ENCODE data around the gene C11orf16.
A peak's percentile ranks its signal among the peaks of the same experiment; 100 is the strongest.
"Not testable (repeated sequence)": the region's sequence is repeated elsewhere in the genome, so short reads cannot be mapped to it uniquely, and the experiment has no call there.

Gene C11orf16

GRCh38 chr11:8937159-8937558 is 4.4 kb upstream of the C11orf16 start:
- DNase-seq (ENCODE audit: low spot score) = no peak

GRCh38 chr11:8935789-8936188 is 3.0 kb upstream of the C11orf16 start:
- not testable (repeated sequence) for DNase-seq (ENCODE audit: low spot score)

- DNase-seq (ENCODE audit: low spot score) = peak; percentile 55
Measured at GRCh38 chr11:8934742-8935488, 2.2 kb upstream of the C11orf16 start.

- no peak for DNase-seq (ENCODE audit: low spot score)
Measured at GRCh38 chr11:8933931-8934330, 1.2 kb upstream of the C11orf16 start.

- DNase-seq (ENCODE audit: low spot score) = no peak
Measured at GRCh38 chr11:8930456-8931175, 2.1 kb downstream of the C11orf16 start.

GRCh38 chr11:8928981-8929615 is 3.6 kb downstream of the C11orf16 start:
- no peak for DNase-seq (ENCODE audit: low spot score)

- no peak for DNase-seq (ENCODE audit: low spot score)
Measured at GRCh38 chr11:8928205-8928604, 4.5 kb downstream of the C11orf16 start.

- DNase-seq (ENCODE audit: low spot score) = no peak
Measured at GRCh38 chr11:8927233-8927632, 5.5 kb downstream of the C11orf16 start.

GRCh38 chr11:8926236-8926635 is 6.5 kb downstream of the C11orf16 start:
- no peak for DNase-seq (ENCODE audit: low spot score)

GRCh38 chr11:8925711-8926110 is 7.0 kb downstream of the C11orf16 start:
- no peak for DNase-seq (ENCODE audit: low spot score)

- DNase-seq (ENCODE audit: low spot score) = no peak
Measured at GRCh38 chr11:8922691-8923090, 10.1 kb downstream of the C11orf16 start.

- peak; percentile 87 for DNase-seq (ENCODE audit: low spot score)
Measured at GRCh38 chr11:8917157-8917825, 15.5 kb downstream of the C11orf16 start.

- DNase-seq (ENCODE audit: low spot score) = no peak
Measured at GRCh38 chr11:8914661-8915018, 18.1 kb downstream of the C11orf16 start.

- DNase-seq (ENCODE audit: low spot score) = peak; percentile 30
Measured at GRCh38 chr11:8913961-8914660, 18.6 kb downstream of the C11orf16 start.

GRCh38 chr11:8911029-8911823 is 21.5 kb downstream of the C11orf16 start, which contains the start of gene AKIP1:
AKIP1 (plus strand) TSS chr11:8911189; CDS start chr11:8911450, 261 bp downstream.
- peak; percentile 96 for DNase-seq (ENCODE audit: low spot score)

- no peak for DNase-seq (ENCODE audit: low spot score)
Measured at GRCh38 chr11:8910649-8911026, 22.1 kb downstream of the C11orf16 start.

GRCh38 chr11:8908099-8908498 is 24.6 kb downstream of the C11orf16 start:
- no peak for DNase-seq (ENCODE audit: low spot score)

GRCh38 chr11:8907116-8907515 is 25.6 kb downstream of the C11orf16 start:
- DNase-seq (ENCODE audit: low spot score) = no peak

GRCh38 chr11:8905528-8906165 is 27.1 kb downstream of the C11orf16 start:
- DNase-seq (ENCODE audit: low spot score) = no peak

GRCh38 chr11:8899119-8899753 is 33.5 kb downstream of the C11orf16 start:
- DNase-seq (ENCODE audit: low spot score) = no peak

Data from AG08396 (cell line).